HCT116 (cell line): ENCODE measurements around the gene FARSA.

Experiments
- CEBPB ChIP-seq: IDR thresholded peaks from 2 replicates; pipeline ENCODE4 v1.6.1; 2012; ENCODE audit warnings: low read depth
- ELF1 ChIP-seq: IDR thresholded peaks from 2 replicates; pipeline ENCODE4 v1.6.1; 2012; ENCODE audit warnings: low read depth, borderline replicate concordance
- EZH2phosphoT487 ChIP-seq: fragments of 200-600 bp; IDR thresholded peaks from 2 replicates; pipeline ENCODE4 v1.6.1; 2018; ENCODE audit warnings: antibody characterized with exemption, borderline replicate concordance
- POLR2A ChIP-seq: IDR thresholded peaks from 2 replicates; pipeline ENCODE4 v1.7.0; 2011; ENCODE audit warnings: borderline replicate concordance; ENCODE audit not compliant: insufficient read depth, insufficient read length; ENCODE audit errors: extremely low read depth
- POLR2AphosphoS5 ChIP-seq: IDR thresholded peaks from 2 replicates; pipeline ENCODE4 v1.6.1; 2011; ENCODE audit warnings: mild to moderate bottlenecking, low read depth, low read length, moderate library complexity
- RAD21 ChIP-seq: IDR thresholded peaks from 2 replicates; pipeline ENCODE4 v1.6.1; 2012; ENCODE audit warnings: low read depth, mild to moderate bottlenecking
- SP1 ChIP-seq: IDR thresholded peaks from 2 replicates; pipeline ENCODE4 v1.6.1; 2012; ENCODE audit warnings: low read depth
- YY1 ChIP-seq: IDR thresholded peaks from 2 replicates; pipeline ENCODE4 v1.6.1; 2011; ENCODE audit warnings: low read length, low read depth, moderate library complexity, mild to moderate bottlenecking; ENCODE audit not compliant: insufficient replicate concordance; ENCODE audit errors: extremely low read depth
- ZBTB33 ChIP-seq: IDR thresholded peaks from 2 replicates; pipeline ENCODE4 v1.6.1; 2011; ENCODE audit warnings: mild to moderate bottlenecking, low read length, moderate library complexity; ENCODE audit not compliant: insufficient replicate concordance; ENCODE audit errors: extremely low read depth
- TF ChIP-seq, protein P1 (sequence below), 3 experiments: fragments of 200-600 bp in 1 of 3; sonication (generic) in 1 of 3; IDR thresholded peaks in 2 of 3; conservative IDR thresholded peaks in 1 of 3; 2 replicates each; pipeline ENCODE4 v1.5.1; 2012 to 2017; ENCODE audit warnings: low read depth in 2 of 3, low read length in 2 of 3, antibody characterized with exemption in 1 of 3, borderline replicate concordance in 1 of 3, control low read depth in 1 of 3, mild to moderate bottlenecking in 1 of 3, mixed read lengths in 1 of 3, mixed run types in 1 of 3, moderate library complexity in 1 of 3; ENCODE audit not compliant: insufficient read depth in 1 of 3
- TF ChIP-seq, protein P2 (sequence below): IDR thresholded peaks from 2 replicates; pipeline ENCODE4 v1.6.1; 2012
- TF ChIP-seq, protein P3 (sequence below): IDR thresholded peaks from 2 replicates; pipeline ENCODE4 v1.6.1; 2012; ENCODE audit warnings: low read depth
- TF ChIP-seq, protein P4 (sequence below): IDR thresholded peaks from 2 replicates; pipeline ENCODE4 v1.6.1; 2012

DNA sequence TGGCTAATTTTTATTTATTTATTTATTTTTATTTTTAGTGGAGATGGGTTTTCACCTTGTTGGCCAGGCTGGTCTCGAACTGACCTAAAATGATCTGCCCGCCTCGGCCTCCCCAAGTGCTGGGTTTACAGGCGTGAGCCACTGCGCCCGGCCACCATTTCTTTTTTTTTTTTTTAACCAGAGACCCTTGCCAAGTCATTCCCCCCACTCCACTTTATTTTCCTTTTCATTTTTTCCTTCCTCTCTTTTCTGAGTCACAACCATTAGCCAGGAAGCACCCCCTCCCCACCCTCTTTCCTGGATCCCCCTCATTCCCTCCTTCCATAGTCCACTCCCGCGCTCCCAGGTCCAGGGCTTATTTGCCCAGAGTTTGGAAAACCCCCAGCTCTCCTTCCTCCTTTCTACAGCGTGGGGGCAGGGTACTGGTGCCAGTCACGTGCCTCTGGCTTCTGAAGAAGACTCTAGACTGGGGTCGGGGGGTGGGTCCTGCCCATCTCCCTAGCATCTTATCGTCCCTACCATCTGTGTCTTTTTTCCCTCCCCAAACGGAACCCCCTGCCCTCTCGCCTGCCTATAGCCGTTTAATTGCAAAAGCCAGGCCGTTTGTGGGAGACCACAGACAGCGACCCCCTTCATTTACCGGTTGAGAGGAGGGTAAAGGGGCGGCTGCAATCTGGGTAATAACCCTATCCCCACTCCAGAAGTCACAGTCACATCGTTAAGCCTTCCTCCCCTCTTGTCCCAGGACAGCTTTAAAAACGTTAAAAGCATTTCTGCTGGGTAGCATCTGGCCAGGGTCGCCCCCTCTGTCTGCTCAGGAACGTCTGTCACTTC is 3.8 kb upstream of the FARSA start:
- TF ChIP-seq, protein P1, sequence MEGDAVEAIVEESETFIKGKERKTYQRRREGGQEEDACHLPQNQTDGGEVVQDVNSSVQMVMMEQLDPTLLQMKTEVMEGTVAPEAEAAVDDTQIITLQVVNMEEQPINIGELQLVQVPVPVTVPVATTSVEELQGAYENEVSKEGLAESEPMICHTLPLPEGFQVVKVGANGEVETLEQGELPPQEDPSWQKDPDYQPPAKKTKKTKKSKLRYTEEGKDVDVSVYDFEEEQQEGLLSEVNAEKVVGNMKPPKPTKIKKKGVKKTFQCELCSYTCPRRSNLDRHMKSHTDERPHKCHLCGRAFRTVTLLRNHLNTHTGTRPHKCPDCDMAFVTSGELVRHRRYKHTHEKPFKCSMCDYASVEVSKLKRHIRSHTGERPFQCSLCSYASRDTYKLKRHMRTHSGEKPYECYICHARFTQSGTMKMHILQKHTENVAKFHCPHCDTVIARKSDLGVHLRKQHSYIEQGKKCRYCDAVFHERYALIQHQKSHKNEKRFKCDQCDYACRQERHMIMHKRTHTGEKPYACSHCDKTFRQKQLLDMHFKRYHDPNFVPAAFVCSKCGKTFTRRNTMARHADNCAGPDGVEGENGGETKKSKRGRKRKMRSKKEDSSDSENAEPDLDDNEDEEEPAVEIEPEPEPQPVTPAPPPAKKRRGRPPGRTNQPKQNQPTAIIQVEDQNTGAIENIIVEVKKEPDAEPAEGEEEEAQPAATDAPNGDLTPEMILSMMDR (IDR thresholded peaks at IDR 0.05 in 2 of 3, conservative IDR thresholded peaks at IDR 0.05 in 1 of 3; ENCODE audit: borderline replicate concordance in 1 of 3, insufficient read depth in 1 of 3, low read depth in 2 of 3, low read length in 2 of 3): no peak
- TF ChIP-seq POLR2A (no peak), ELF1 (no peak), CEBPB (no peak), EZH2phosphoT487 (no peak), POLR2AphosphoS5 (no peak), RAD21 (no peak), YY1 (no peak), ZBTB33 (no peak), SP1 (no peak)
- TF ChIP-seq, protein P2, sequence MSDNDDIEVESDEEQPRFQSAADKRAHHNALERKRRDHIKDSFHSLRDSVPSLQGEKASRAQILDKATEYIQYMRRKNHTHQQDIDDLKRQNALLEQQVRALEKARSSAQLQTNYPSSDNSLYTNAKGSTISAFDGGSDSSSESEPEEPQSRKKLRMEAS: no peak; the same call in 1 of the 2 replicates
- TF ChIP-seq, protein P3, sequence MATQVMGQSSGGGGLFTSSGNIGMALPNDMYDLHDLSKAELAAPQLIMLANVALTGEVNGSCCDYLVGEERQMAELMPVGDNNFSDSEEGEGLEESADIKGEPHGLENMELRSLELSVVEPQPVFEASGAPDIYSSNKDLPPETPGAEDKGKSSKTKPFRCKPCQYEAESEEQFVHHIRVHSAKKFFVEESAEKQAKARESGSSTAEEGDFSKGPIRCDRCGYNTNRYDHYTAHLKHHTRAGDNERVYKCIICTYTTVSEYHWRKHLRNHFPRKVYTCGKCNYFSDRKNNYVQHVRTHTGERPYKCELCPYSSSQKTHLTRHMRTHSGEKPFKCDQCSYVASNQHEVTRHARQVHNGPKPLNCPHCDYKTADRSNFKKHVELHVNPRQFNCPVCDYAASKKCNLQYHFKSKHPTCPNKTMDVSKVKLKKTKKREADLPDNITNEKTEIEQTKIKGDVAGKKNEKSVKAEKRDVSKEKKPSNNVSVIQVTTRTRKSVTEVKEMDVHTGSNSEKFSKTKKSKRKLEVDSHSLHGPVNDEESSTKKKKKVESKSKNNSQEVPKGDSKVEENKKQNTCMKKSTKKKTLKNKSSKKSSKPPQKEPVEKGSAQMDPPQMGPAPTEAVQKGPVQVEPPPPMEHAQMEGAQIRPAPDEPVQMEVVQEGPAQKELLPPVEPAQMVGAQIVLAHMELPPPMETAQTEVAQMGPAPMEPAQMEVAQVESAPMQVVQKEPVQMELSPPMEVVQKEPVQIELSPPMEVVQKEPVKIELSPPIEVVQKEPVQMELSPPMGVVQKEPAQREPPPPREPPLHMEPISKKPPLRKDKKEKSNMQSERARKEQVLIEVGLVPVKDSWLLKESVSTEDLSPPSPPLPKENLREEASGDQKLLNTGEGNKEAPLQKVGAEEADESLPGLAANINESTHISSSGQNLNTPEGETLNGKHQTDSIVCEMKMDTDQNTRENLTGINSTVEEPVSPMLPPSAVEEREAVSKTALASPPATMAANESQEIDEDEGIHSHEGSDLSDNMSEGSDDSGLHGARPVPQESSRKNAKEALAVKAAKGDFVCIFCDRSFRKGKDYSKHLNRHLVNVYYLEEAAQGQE: no peak
- TF ChIP-seq, protein P4, sequence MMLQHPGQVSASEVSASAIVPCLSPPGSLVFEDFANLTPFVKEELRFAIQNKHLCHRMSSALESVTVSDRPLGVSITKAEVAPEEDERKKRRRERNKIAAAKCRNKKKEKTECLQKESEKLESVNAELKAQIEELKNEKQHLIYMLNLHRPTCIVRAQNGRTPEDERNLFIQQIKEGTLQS: no peak
